ENCODE measurements around the gene CANT1.

GRCh38 chr17:78991906-78992532 is 17.5 kb downstream of the CANT1 start:
- TF ChIP-seq CTCF (IDR thresholded peaks at IDR 0.05; ENCODE audit: poor library complexity) (no peak), EZH2 (IDR thresholded peaks at IDR 0.05; ENCODE audit: borderline replicate concordance) (no peak)

Measured in hepatocyte (in vitro differentiated cells).